GM18526 (cell line): Measurements from ENCODE around the gene GRN.
A peak's percentile ranks its signal among the peaks of the same experiment; 100 is the strongest.

Experiments used
- POLR2A ChIP-seq: IDR thresholded peaks from 3 replicates; pipeline ENCODE4 v1.6.1; 2011; ENCODE audit not compliant: insufficient read length; ENCODE audit errors: extremely low read depth

The GRN gene

DNA sequence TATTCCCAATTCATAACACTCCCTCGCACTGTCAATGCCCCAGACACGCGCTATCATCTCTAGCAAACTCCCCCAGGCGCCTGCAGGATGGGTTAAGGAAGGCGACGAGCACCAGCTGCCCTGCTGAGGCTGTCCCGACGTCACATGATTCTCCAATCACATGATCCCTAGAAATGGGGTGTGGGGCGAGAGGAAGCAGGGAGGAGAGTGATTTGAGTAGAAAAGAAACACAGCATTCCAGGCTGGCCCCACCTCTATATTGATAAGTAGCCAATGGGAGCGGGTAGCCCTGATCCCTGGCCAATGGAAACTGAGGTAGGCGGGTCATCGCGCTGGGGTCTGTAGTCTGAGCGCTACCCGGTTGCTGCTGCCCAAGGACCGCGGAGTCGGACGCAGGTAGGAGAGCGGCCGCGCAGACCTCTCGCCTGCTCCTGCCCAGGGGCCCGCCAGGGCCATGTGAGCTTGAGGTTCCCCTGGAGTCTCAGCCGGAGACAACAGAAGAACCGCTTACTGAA is at the start of gene GRN:
Gene GRN, plus strand, starts transcription at position 364 of the 515 bp plus-strand sequence. CDS start 3,863 bp downstream, outside the sequence.
- peak; percentile 96 for TF ChIP-seq POLR2A

- TF ChIP-seq POLR2A: no peak
These were observed 47.1 kb upstream of the GRN start for GRCh38 chr17:44297975-44298374.

DNA sequence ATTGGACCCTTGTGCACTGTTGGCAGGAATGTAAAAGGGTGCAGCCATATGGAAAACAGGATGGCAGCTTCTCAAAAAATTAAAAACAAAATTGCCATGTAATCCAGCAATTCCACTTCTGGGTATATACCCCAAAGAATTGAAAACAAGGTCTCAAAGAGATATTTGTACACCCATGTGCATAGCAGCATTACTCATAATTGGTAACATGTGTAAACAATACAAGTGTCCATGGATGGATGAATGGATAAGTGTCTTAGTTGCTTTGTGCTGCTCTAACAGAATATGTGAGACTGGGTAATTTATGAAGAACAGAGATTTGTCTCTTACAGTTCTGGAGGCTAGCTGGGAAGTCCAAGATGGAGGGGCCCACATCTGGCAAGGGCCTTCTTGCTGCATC is 40.5 kb upstream of the GRN start:
- TF ChIP-seq POLR2A: no peak

DNA sequence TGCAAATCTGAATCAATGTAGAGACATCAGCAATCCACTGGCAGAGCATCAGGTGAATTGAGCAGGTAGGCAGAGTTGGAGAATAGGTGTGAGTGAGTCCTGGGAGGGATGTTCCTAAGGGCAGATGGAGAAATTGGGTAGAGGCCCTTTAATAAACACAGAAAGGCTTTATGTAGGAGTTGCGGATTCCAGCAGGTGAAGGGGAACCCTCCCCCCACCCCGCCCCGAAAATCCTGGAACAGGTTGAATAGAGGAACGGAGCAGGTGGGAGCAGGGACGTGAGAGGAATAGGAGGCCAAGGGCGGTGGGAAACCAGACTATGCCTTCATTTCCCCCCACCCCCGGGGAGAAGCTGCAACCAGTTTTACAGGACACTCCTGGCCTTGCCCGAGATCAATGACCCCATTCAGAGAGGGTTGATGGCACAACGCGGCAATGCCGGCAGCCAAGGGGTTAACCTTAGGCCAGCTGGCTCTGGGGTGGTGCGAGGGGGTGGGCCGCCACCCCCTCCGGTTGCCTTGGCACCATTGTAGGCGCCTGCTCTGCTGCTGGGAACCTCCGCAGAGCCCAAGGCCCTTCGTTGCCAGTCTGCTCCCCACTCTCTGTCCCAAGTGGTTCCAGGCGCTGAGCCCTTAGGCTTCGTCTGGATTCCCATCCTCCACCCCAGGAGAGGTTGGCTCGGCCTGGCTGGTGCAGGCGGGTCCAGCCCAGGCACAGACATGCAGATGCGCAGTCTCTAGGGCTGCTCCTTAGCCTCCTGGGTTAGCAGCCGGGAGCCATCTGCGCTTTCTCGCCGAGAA is 37.5 kb upstream of the GRN start:
- no peak for TF ChIP-seq POLR2A

DNA sequence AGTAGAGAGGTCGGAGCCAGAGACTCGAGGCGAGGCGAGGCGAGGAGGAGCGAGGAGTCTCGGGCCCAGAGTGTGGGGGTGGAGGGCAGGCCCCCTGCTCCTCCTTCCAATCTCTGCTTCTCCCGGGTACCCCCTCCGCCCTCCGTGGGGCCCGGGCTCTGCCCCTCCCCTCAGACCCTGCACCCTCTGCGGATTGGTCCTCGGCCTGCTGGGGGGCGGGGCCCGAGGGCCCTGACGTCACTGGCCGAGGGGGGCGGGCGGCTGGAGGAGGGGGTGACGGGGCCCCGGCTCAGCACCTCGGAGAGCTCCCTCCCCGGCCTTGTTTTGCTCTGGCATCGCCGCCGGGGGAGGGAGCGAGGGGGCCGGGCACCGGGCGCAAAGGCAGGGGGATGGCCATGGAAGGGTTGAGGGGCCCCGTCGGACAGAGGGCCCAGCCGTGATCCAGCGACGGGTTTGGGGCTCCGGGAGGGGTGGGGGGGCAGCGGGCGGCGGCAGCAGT is 36.7 kb upstream of the GRN start, which contains the start of gene RUNDC3A:
Gene RUNDC3A, plus strand, starts transcription at position 282 of the 499 bp plus-strand sequence. CDS start 232 bp downstream, outside the sequence.
- no peak for TF ChIP-seq POLR2A

- TF ChIP-seq POLR2A: no peak
These were observed 36.2 kb upstream of the GRN start for GRCh38 chr17:44308865-44309264.

DNA sequence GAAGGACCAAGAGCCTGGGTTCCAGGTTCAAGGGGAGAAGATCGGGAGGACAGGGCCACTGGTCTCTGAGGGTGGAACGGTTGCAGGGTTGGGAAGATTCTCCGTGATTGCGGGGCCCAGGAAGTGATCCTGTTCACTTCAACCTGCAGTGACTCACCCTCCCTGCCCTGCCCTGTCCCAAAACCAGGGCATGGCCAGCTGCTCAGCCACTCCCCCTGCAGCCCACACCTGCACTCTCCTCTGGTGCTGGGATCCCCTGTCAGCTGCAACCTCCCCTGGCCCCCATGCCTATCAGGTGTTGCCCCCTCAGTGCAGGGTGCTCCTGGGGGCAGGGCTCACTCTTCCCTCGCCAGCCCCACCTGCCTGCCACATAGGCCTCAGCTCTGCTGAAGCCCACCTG is 35.6 kb upstream of the GRN start:
- no peak for TF ChIP-seq POLR2A

DNA sequence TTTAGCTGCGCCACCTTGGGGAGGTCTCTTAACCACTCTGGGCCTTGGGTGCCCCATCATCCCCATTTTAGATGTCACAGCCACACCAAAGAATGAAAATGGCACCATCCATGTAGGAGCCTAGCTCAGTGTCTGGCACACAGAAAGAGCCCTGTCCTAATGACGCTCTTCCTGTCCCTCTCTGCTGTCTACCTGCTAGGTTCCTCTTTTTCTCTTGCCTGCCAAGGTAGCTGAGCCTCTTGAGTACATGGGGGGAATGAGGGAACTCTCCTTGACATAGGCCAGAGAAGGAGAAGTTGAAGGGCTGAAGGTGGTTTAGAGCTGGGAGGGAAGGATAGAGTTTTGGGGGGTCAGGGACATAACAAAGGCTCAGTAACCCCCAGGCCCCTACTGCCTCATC is 34.9 kb upstream of the GRN start:
- TF ChIP-seq POLR2A: no peak

DNA sequence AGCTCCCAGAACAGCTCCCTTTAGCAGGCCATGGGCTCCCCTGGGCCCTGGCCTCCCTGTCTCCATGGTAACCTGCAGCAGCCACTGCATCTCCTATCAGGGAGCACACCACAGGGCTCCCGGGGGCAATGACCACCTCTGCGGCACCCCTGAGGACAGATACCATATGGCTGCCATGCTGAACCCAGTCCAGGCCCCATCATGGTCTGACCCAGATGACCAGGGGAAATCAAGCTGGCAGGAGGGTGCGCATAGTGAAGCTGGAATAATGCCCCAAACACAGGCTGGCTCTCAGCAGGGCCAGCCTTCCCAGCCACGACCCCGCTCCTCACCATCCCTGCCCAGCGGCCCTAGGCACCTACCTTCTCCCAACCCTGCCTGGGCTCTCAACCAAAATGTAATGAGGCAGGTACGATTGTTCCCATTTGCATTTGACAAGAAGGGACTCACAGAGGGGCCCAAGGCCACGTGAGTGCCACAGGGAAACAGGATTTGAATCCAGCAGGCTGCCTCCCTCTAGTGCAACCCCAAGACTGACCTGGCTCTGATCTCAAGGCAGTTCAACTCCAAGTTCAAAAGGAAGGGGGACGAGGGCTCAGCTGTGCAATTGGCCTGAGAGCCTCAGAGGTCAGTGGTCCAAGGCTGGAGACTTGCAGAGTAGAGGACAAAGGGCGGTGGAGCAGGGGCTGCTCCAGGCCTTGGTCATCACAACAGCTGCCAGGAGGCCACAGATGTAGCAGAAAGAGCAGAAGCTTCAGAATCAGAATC is 34.3 kb upstream of the GRN start:
- TF ChIP-seq POLR2A: no peak

- no peak for TF ChIP-seq POLR2A
These were observed 33.4 kb upstream of the GRN start for GRCh38 chr17:44311562-44312181.

GRCh38 chr17:44312396-44313104 is 32.6 kb upstream of the GRN start:
- TF ChIP-seq POLR2A: no peak

DNA sequence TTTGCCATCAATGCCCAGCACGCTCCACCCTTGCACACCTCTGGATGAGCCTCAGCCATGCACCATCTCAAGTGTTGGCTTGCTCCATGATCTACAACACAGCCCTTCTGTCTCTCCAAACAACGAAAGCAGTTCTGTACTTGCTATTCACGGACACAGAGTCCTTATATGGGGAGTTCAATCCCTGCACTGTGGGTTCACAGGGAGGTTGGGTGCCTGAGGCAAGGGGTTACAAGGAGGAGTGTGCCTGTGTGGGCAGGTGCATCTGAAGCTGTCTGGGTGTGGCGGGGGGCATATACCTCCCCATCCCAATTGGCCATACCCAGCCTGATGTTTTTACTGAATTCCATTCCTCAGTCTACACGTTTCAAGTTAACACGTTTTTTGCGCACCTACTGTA is 31.1 kb upstream of the GRN start:
- no peak for TF ChIP-seq POLR2A

DNA sequence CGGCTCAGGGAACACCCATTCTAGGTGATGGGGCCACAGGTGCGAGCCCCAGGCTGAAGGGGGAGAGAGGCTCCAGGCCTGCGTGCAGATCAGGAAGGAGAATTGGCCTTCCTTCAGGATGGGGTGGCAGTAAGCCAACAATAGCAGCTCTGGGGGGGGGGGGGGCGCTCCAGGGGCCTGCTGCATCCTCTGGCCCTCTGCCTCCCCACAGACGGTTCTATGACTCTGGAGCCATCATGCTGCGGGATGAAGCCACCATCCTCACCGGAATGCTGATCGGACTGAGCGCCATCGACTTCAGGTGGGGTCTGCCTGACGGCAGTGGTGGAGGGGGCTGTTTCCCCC is 30.6 kb upstream of the GRN start:
- no peak for TF ChIP-seq POLR2A

DNA sequence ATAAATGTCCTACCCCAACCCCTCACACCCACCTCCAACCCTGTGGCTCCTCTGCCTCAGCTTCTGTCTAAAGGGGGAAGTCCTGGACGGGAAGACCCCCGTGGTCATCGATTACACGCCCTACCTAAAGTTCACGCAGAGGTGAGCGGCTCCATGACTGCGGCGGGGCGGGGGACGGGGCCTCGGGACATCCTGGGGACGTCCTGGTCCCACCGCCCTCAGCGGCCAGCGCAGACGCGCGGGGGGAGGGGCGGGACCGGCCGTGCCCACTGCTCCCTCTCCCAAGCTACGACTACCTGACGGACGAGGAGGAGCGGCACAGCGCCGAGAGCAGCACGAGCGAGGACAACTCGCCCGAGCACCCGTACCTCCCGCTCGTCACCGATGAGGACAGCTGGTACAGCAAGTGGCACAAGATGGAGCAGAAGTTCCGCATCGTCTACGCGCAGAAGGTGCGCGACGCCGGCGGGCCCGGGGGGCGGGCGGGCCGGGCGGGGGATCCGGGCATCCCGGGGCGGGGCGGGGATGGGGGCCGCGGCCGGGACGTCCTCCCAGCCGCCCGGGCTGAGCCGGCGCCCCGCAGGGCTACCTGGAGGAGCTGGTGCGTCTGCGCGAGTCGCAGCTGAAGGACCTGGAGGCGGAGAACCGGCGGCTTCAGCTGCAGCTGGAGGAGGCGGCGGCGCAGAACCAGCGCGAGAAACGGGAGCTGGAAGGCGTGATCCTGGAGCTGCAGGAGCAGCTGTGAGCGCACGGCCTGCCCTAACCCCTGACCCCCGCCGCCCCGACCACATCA is 30.0 kb upstream of the GRN start:
- TF ChIP-seq POLR2A: no peak
